GM18517 (cell line): ENCODE data around the gene C1orf21.

Experiments used
- ATAC-seq: cut with Tn5 transposase; IDR thresholded peaks from one replicate; pipeline ENCODE4 v1.9.1; 2021; ENCODE audit warnings: mild to moderate bottlenecking, moderate library complexity; ENCODE audit not compliant: unreplicated experiment

The C1orf21 gene

GRCh38 chr1:184552446-184552845 lies 165.6 kb downstream of the C1orf21 start:
- no peak for ATAC-seq

GRCh38 chr1:184553845-184554244 lies 167.0 kb downstream of the C1orf21 start:
- ATAC-seq: no peak

DNA sequence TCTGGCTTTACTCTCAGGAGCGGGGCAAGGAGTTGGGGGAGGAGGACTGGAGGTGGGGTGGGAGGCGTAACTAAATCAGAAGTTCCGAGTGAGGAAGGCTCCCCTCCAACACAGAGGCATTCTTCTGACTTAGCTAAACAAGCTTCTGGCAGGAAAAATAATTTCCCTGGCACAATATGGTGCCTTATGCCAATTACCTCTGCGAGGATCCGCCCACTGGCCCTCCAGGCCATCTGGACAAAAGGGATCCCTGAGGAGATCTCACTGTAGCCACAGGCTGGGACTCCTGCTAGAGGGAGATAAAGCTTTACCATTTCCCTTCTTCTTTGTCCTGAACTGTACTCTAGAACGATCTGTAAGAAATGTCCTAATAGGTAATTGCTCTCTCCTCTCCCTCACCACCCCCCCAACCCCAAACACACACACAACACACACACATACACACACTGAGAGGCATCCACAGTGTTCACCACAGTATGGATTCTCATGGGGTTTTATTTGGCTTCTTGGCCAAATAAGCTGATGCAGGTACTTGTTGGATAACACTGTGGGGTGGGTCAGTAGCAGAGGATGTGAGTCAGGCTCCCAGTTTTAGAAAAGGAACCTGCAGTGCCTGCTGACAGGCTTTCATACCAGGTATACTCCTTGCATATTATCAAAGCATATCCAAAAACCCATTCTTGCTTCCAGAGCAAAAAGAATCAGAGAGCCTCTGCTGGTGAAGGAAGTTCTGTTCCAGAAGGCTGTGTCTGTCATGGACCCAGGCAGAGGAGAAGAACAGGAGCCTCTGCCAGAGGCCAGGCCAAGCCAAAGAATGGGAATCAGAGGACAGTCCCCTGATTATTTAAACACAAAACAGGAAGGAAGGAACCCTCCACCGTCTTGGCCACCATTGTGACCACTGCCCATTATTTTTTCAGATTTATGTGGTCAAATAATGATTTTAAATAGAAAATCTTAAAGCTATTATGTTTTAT lies 169.1 kb downstream of the C1orf21 start:
- no peak for ATAC-seq

DNA sequence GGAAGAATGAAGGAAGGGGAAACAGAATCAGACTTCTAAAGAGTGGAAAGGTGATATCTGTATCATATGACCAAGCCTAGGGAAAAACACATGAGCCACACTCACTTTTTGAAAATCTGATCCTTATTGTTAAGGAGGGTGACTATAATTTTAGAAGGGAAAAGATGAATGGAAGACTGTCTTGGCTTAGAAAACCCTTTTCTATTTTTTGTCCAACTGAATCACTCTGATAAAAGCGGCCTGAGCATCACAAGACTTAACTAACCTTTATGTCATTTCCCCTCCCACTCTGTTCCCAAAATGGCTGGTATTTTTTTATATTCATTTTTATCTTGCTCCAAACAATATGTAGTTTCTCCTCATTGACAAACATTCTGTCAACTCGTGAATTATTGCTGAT lies 169.8 kb downstream of the C1orf21 start:
- ATAC-seq: no peak

GRCh38 chr1:184557423-184558347 lies 170.9 kb downstream of the C1orf21 start:
- no peak for ATAC-seq

- no peak for ATAC-seq
Observed at GRCh38 chr1:184558691-184559090, 171.9 kb downstream of the C1orf21 start.

- ATAC-seq: no peak
Observed at GRCh38 chr1:184559117-184559713, 172.4 kb downstream of the C1orf21 start.

- ATAC-seq: no peak
Observed at GRCh38 chr1:184562806-184563205, 176.0 kb downstream of the C1orf21 start.

- no peak for ATAC-seq
Observed at GRCh38 chr1:184563308-184563707, 176.5 kb downstream of the C1orf21 start.

DNA sequence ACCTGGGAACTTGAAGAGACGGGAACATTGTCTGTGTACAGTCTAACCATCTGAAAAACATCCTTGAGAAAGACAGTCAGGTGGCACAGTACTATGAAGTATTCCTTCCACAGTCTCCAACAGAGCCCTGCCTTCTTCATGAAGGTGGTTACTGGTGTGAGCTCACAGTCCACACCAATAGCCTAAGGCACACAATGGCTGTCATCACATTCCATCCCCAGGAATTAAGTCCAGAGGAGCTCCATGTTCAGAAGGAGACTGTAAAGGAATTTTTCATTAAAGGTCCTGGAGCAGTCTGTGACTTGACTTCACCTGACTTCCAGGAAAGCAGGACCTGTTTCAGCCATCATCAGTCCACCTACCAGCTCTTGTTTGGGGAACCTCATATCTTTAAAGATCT lies 180.2 kb downstream of the C1orf21 start:
- no peak for ATAC-seq

GRCh38 chr1:184567637-184568036 lies 180.8 kb downstream of the C1orf21 start:
- ATAC-seq: no peak

DNA sequence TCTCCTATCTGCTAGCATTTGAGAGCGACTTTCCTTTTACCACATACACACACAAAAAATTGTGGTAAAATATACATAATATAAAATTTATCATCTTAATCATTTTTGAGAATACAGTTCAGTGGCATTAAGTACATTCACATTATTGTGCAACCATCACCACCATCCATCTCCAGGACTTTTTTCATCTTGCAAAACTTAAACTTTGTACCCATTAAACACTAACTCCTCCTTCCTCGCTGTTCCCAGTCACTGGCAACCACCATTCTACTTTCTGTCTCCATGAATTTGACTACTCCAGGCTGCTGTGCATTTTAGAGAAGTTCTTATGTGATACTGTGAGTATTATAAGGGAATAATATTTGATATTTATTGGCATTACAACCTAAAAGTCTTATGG lies 181.3 kb downstream of the C1orf21 start:
- ATAC-seq: no peak

- no peak for ATAC-seq
Observed at GRCh38 chr1:184569106-184569505, 182.3 kb downstream of the C1orf21 start.

DNA sequence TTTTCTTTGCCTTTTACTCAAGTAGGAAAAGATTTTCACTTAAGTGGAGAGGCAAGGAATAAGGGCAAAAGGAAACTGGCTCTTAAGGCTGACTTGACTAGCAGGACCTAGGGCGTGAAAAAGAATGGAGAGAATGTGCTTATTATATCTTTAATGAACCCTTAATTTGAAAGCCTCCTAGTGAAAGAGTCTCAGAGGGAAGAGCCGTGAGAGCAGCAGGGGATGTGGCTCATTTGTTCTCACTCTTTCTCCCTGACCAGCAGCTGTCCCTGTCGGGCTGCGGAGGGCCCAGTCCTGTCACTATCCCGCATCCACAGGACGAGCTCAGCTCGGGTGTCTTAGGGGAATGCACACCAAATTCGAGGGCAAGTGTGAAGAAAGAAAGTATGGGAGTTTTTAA lies 187.8 kb downstream of the C1orf21 start:
- no peak for ATAC-seq

DNA sequence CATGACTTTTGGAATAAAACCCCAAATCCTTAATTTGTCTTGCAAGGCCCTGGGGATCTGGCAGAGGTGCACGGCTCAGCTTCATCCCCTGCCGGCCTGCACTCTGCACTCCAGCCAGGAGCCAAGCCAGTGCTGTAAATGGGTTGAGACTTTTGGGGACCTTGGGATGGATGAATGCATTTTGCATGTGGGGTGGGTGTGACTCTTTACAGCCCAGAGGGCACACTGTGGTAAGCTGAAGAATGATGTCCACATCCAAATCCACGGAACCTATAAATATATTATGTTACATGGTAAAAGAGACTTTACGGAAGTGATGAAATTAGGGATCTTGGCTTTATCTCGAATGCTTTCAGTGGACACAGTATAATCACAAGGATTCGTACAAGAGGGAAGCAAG lies 190.0 kb downstream of the C1orf21 start:
- no peak for ATAC-seq

- no peak for ATAC-seq
Observed at GRCh38 chr1:184577319-184577718, 190.5 kb downstream of the C1orf21 start.

DNA sequence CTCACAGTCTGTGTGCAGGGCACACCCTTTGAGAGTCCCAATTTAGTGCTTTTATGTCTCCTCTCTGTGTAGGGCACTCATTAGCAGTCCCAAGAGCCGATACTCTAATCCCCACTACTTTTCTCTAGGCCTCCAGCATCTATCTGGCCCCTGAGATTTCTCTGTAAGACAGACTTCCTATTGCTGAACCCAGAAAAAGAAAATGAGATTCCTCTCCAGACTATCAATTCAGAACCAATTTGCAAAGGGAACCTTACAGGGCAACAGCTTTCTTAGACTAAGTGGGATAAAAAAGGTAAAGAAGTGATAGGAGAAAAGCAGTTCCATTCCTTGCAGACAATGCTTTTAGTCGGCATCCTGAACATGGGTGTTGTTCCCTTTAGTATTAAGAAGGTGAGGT lies 195.6 kb downstream of the C1orf21 start:
- no peak for ATAC-seq

DNA sequence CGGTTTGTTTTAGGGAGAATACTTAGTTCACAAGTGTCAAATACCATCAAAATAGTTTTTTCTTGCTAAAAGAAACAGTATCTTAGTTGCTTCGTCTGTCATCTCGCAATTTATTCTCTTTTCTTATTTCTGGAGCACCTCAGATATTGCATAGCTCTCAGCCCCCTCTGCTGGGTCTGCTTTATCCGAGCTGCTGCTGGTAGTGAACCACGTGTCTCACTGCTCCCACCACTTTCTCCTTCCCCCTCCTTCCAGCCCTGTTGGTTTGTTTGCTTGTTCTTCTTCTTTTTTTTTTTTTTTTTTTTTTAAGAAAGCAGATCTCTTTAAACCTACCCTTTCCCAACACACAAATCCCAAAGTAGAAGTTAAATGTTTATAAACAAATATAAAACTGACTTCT lies 197.0 kb downstream of the C1orf21 start:
- no peak for ATAC-seq

DNA sequence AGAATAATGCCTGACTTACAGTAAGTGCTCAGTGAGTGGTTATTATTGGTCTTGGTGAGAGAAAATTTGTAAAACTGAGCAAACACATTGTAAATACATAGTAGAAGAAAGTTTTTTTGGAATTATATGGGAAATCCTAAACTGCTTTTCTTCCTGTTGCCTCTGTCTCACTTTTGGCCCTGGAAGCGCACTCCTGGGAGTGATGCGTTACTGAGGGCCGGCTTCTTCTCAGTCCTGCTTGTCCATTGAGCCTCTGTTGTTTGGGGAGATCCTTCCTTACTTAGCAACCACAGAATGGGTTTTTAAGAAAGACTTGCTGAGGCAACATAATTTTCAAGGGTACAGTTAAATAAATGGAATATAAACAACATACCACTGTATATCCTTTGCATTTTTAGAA lies 201.9 kb downstream of the C1orf21 start:
- ATAC-seq: no peak

GRCh38 chr1:184590163-184590750 lies 203.4 kb downstream of the C1orf21 start:
- ATAC-seq: no peak

GRCh38 chr1:184593597-184593996 lies 206.8 kb downstream of the C1orf21 start:
- ATAC-seq: no peak
